SH-SY5Y (cell line): ENCODE data around the gene MACC1.

ENCODE experiments used
- GATA2 ChIP-seq: IDR thresholded peaks from 2 replicates; pipeline ENCODE4 v1.6.1; 2011; ENCODE audit warnings: mild to moderate bottlenecking, low read depth, low read length
- GATA3 ChIP-seq: IDR thresholded peaks from 2 replicates; pipeline ENCODE4 v1.6.1; 2011; ENCODE audit warnings: low read depth, mild to moderate bottlenecking, low read length, moderate library complexity

DNA sequence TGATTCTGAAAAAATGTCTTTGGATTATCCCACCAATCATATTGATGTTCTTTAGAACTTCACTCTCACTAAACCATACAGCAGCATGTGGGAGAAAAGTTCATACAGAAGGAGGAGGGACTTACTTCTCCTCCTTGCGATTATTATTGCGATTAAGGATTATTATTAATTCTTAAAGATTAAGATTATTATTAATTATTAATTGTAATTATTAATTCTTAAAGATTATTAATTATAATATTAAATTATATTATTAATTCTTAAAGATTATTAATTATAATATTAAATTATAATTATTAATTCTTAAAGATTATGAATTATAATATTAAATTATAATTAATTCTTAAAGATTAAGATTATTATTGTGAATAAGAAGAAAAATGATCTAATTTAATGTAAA is 80.5 kb downstream of the MACC1 start:
- no peak for TF ChIP-seq GATA3
- no peak for TF ChIP-seq GATA2
